KOPT-K1 (cell line): ENCODE results near the gene SLC35G2.
"Not testable (repeated sequence)": the region's sequence is repeated elsewhere in the genome, so short reads cannot be mapped to it uniquely, and the experiment has no call there.

ENCODE experiments used
- H3K27ac ChIP-seq: fragments of 200-600 bp; sonication (generic); 2 replicates; pipeline ENCODE4 v1.5.1; 2016; ENCODE audit warnings: antibody characterized with exemption, mild to moderate bottlenecking, low read depth, low read length; ENCODE audit not compliant: poor library complexity, severe bottlenecking
- H3K36me3 ChIP-seq: fragments of 200-600 bp; sonication (generic); 2 replicates; pipeline ENCODE4 v1.5.1; 2017; ENCODE audit warnings: antibody characterized with exemption, mild to moderate bottlenecking, low read length, moderate library complexity; ENCODE audit not compliant: insufficient read depth
- H3K9me3 ChIP-seq: fragments of 200-600 bp; sonication (generic); 2 replicates; pipeline ENCODE4 v1.5.1; 2017; ENCODE audit warnings: antibody characterized with exemption, low read length, mild to moderate bottlenecking; ENCODE audit not compliant: insufficient read depth, poor library complexity, severe bottlenecking

Gene SLC35G2

DNA sequence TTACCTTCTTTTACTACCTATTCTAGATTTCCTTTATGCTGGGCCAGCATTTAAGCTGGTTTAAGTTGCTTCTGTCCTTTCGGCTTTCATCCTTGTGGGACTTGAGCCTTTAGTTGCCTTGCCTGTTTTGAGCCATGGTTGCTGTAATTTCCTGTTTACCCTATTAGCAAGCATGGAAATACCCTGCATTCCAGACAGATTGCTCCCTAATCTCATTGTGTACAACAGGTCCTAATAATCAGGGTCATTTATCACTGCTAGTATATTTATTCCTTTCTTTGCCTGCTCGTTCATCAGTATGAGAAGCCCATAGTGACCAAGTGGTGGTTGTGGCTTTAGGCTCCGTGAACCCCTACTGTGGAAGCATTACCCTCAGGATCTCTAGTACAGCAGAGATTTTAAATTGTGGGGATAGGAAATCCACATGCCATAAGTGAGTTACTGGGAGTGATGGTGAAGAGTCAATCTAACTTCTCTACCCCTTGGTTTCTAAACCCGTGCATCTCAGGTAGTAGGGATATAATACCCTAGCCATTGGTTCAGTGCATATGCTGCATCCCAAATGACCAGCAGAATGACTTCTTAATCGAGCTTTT is 75.0 kb downstream of the SLC35G2 start:
- Histone ChIP-seq H3K27ac (no peak overlapping the region), H3K9me3 (peaks cover 17% of the 10 kb centered on the region), H3K36me3 (peaks cover 19% of the 10 kb centered on the region)

DNA sequence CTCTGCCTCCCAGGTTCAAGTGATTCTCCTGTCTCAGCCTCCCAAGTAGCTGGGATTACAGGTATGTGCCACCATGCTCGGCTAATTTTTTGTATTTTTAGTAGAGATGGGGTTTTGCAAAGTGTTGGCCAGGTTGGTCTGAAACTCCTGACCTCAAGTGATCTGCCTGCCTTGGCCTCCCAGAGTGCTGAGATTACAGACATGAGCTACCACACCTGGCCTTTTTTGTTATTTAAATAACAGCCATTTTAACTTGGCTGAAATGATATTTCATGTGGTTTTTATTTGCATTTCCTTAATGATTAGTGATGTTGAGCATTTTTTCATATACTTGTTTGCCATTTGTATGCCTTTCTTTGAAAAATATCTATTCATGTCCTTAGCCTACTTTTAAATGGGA is 78.2 kb downstream of the SLC35G2 start:
- peak overlapping the region; percentile 24 for H3K27ac ChIP-seq
- not testable (repeated sequence) for H3K36me3 ChIP-seq, H3K9me3 ChIP-seq

DNA sequence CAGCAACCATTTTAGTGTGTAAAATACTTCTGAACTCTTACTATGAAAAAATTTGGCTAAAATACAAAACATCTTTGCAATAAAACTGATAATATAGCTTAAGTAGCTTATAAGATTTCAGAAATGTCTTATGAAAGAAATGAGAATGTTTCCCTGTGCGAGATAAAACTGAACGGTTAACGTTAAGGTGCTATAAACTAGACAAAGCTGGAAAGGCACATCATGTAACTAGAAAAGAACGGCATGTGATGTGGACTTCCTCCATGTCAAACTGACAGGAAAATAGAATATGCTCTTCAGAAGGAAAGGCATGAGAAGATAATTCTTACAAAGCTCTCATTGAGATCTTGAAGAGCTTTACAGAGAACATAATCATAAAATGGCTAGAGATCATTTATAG is 79.6 kb downstream of the SLC35G2 start:
- H3K36me3 ChIP-seq = peaks cover 9% of the 10 kb centered on the region
- H3K27ac ChIP-seq = peak overlapping the region; percentile 39
- peaks cover 22% of the 10 kb centered on the region for H3K9me3 ChIP-seq

DNA sequence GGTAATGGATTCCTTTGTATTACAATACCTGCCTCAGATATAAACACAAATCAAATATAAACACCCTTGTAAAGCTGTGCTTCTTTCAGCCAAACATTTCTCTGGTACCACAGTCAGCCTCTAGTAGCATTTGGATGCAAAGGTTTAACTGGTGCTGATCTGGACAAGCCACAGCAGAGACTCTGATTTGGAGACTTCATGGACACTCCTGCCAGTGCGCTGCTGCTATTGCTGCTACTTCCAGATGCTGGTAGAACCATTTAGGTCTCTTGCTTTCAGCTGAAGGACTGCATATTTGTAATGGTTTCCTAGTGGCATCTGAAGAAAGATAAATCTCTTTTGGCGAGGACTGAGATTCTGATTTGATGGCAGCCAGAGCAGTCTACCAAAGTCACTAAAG is 80.0 kb downstream of the SLC35G2 start:
- Histone ChIP-seq H3K9me3 (peaks cover 26% of the 10 kb centered on the region), H3K36me3 (peaks cover 9% of the 10 kb centered on the region), H3K27ac (peak overlapping the region; percentile 39)

DNA sequence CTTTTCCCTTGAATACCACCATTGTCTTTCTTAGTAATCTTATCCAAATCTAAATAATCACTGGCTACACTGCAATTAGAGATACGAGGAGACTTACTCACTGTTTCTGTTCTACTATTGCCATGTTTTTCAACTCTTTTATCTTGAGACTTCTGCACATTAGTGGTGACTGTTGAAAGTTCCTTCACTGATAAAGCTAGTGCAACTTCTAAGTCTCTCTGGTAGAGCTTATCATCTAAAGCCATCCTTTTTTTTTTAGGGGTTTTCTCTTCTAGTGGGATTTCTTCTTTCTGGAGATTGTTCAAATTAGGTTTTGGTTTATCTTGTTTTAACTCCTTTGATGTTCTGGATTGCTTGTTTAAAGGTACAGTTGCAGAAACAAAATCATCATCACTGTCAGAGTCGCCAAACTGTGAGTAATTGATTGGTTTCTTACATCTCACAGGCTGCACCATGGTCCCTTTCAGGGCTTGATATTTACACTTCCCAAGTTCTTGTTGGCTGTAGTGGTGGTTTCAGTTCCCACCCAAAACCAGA is 80.8 kb downstream of the SLC35G2 start:
- Histone ChIP-seq H3K36me3 (peaks cover 9% of the 10 kb centered on the region), H3K9me3 (peaks cover 34% of the 10 kb centered on the region), H3K27ac (peak overlapping the region; percentile 39)

DNA sequence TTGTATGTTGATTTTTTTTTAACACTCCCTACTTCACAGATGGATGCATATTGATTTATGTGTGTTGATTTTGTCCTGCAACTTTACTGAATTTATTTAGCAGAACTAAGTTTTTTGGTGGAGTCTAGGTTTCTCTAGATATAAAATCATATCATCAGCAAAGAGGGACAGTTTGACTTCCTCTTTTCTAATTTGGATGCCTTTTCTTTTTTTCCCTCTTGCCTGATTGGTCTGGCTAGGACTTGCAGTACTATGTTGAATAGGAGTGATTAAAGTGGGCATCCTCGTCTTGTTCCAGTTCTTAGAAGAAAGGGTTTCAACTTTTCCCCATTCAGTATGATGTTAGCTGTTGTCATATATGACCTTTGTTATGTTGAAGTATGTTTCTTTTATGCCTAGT is 81.8 kb downstream of the SLC35G2 start:
- not testable (repeated sequence) for H3K36me3 ChIP-seq, H3K27ac ChIP-seq
- peaks cover 38% of the 10 kb centered on the region for H3K9me3 ChIP-seq

DNA sequence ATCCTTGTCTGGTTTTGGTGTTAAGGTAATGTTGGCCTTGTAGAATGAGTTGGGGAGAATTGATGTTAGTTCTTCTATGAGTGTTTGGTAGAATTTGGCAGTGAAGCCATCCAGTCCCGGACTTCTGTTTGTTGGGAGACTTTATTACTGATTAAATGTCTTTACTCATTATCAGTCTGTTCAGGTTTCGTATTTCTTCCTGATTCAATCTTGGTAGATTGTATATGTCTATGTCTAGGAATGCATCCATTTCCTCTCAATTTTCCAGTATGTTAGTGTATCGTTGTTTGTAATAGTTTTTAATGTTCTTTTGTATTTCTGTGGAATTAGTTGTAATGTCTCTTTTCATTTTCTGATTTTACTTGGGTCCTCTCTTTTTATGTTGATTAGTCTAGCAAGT is 82.5 kb downstream of the SLC35G2 start:
- H3K27ac ChIP-seq = no peak overlapping the region
- peaks cover 4% of the 10 kb centered on the region for H3K36me3 ChIP-seq
- peaks cover 38% of the 10 kb centered on the region for H3K9me3 ChIP-seq

DNA sequence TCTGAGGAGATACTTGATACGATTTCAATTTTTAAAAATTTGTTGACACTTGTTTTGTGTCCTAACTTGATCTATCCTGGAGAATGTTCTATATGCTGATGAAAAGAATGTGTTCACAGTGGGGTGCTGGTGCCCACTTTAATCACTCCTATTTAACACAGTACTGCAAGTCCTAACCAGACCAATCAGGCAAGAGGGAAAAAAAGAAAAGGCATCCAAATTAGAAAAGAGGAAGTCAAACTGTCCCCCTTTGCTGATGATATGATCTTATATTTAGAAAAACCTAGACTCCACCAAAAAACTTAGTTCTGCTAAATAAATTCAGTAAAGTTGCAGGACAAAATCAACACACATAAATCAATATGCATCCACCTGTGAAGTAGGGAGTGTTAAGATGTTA is 83.6 kb downstream of the SLC35G2 start:
- H3K9me3 ChIP-seq = peaks cover 38% of the 10 kb centered on the region
- H3K36me3 ChIP-seq, H3K27ac ChIP-seq: not testable (repeated sequence)

DNA sequence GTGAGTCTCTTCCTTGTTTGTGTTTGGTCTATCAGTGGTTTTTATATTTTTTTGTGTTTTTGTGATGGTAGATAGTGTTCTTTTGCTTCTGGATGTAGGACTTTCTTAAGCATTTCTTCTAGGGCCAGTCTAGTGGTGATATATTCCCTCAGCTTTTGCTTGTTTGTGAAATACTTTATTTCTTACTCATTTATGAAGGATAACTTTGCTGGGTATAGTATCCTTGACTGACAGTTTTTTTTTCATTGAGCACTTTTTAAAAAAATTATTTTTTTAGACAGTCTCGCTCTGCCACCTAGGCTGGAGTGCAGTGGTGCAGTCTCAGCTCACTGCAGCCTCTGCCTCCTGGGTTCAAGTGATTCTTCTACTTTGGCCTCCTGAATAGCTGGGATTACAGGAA is 85.0 kb downstream of the SLC35G2 start:
- H3K36me3 ChIP-seq = no peaks in the 10 kb centered on the region
- peaks cover 38% of the 10 kb centered on the region for H3K9me3 ChIP-seq
- H3K27ac ChIP-seq = no peak overlapping the region

DNA sequence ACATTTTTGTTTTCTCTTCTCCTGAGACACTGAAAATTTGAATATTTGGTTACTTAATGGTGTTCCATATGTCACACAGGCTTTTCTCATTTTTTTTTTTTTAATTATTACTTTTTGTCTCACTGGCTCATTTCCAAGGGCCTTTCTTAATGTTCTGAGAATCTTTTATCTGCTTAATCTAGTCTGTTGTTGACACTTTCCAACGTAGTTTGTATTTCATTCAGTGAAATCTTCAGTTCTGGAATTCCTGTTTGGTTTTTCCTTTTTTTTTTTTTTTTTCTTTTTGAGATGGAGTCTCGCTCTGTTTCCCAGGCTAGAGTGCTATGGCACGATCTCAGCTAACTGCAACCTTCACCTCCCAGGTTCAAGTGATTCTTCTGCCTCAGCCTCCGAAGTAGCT is 85.8 kb downstream of the SLC35G2 start:
- Histone ChIP-seq H3K36me3 (no peaks in the 10 kb centered on the region), H3K27ac (no peak overlapping the region), H3K9me3 (peaks cover 38% of the 10 kb centered on the region)
